Activated CD4-positive, alpha-beta T cell treated with anti-CD3 and anti-CD28 coated beads, Interleukin-2, amount 50 U/mL, for 16 hours (primary cell): Measurements from ENCODE around the gene FTCD.

Experiments used
- DNase-seq: peaks from one replicate; pipeline ENCODE4 v3.0.0-alpha.2; 2020

FTCD gene

DNA sequence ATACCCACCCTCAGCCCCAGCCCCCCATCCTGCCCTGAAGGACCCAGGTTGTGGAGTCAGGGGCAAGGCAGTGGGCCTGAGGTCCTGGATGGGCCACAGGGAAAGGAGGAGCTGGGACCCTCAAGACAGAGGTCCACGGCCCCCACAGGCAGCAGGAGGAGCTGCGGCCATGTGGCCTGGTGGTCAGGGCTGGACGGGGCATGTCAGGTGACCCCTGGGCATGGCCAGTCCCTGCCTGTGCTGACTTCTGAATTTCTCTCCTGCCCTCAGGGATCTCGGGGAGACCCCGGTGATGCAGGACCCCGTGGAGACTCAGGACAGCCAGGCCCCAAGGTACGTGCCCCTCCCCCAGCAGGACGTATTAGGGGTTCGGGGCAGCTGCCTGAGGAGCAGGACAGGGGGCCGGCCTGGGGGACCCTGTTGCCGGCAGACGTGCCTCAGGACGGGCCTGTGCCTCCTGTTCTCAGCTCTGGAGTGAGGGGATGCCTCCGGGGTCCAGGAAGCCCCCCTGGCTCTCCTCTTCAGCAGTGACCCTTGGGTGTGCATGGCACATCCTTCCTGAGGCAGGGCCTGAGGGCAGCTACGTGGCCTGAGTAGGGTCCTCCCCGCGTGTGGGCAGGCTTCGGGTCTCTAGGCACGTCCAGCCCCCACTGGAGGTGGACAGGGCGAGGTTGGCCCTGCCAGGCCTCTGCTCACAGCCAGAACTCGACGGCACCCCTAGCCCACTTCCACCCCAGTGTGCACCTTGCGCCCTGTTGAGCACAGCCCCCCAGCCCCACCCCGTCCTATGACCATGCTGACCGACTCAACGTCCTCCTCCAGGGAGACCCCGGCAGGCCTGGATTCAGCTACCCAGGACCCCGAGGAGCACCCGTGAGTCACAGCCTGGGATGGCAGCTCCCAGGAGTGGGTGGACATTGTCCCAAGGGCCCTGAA lies 33.8 kb downstream of the FTCD start:
- no peak for DNase-seq

DNA sequence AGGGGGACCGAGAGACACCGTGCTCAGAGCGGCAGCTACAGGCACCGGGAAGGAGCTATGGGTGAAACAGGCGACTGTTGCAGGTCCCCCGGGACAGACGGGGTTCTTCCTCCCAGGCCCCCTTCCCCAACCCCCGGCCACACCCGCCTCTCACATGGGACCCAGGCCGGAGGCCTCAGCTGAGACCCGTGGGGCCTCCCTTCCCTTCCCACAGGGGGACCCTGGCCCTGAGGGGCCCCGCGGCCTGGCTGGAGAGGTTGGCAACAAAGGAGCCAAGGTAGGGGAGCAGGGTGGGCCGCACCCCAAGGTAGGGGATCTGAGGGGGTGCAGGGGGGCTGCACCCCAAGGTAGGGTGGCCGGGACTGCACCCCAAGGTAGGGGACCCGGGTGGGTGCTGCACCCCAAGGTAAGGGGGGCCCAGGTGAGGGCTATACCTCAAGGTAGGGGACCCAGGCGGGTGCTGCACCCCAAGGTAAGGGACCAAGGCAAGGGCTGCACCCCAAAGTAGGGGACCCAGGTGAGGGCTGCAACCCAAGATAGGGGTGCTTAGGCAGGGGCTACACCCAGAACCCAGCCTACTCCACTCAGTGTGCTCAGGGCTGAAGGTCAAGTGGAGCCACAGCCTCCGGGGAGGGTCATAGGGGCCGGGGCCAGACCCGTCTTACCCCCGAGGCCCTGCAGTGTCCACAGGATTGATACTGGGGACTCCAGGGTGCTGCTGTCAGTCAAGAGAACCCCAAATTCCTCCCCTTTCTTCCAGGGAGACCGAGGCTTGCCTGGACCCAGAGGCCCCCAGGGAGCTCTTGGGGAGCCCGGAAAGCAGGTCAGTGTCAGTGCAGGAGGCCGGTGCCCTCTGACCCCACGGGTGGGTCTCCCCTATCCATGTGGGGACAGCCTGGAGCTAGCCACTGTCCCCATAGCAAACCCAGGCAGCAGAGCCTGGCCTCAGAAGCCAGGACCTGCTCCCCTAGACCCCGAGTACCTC lies 34.8 kb downstream of the FTCD start:
- no peak for DNase-seq

DNA sequence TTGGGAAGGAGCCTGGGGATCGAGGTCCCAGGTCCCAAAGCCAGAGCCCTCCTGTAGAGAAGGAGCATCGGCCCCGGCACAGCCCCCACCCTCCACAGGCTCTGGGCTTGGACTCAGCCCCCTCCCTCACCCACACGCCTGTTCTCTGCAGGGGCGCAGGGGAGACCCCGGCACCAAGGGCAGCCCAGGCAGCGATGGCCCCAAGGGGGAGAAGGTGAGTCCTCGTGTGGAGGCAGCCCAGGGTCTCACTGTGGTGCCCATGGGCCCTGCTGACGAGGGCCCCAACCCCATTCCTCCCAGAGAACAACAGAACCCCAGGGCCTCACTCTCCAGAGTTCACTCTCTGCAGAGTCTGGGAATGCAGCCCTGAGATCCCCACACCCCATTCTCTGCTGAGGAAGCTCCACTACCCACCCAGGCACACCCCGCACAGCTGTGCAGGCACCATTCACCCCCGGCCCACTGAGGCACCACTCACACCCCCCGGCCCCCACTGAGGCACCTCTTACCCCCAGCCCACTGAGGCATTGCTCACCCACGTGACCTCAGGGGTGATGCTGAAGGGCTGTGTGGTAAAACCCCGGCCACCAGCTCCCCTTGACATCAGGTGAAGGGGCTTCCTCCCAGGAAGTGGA lies 35.6 kb downstream of the FTCD start:
- DNase-seq, result no peak

DNA sequence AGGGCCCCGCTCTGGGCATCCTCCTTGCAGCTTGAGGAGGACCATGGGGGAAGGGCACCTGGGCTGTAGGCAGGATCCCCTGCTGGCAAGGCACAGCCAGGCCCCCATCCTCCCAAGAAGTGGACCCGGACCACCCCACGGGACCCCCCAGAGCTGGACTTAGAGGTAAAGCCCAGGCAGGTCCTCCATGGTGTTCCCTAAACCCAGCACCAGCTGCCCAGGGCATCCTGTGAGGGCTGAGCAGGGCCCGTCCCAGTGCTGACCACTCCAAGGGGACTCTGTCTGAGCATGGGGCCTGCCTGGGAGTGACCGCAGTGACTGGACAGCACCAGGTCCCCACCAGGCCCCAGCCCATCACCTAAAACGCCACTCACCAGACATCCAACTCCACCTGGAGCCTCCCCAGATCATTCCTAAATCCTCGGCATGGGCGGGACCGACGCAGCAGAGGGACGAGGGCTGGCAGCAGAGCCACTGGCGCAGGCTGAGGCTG lies 36.2 kb downstream of the FTCD start:
- no peak for DNase-seq

DNA sequence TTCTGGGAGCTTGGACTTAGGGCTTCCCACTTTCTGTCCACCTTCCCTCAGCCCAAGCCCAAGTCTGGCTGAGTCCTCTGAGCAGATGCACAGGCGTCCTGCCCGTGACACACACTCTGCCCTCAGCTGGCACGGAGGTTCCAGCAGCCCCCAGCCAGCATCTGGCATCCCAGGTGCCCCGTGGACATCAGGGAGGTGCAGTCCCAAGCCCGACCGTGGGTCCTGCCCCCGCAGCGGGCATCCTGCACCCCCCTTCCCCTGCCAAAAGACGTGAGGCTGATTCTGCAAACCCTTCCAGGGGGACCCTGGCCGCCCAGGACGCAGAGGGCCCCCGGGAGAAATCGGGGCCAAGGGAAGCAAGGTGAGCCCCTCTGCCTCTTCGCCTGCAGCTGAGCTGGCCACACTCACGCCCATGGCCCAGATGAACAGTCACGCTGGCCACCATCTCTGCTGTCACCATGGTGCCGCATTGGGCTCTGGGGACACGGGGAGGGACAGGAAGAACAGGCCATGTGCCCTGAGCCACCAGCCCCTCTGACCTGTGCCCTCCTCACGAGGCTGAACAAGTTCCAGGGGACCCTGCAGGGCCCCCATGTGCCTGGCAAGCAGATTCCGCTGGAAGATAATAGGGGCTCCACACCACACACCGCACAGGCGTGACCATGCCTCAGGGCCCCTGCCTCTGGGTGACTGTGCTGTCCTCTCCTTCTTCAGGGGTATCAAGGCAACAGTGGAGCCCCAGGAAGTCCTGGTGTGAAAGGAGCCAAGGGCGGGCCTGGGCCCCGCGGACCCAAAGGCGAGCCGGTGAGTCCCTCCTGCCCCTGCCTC lies 36.8 kb downstream of the FTCD start:
- DNase-seq, result no peak

DNA sequence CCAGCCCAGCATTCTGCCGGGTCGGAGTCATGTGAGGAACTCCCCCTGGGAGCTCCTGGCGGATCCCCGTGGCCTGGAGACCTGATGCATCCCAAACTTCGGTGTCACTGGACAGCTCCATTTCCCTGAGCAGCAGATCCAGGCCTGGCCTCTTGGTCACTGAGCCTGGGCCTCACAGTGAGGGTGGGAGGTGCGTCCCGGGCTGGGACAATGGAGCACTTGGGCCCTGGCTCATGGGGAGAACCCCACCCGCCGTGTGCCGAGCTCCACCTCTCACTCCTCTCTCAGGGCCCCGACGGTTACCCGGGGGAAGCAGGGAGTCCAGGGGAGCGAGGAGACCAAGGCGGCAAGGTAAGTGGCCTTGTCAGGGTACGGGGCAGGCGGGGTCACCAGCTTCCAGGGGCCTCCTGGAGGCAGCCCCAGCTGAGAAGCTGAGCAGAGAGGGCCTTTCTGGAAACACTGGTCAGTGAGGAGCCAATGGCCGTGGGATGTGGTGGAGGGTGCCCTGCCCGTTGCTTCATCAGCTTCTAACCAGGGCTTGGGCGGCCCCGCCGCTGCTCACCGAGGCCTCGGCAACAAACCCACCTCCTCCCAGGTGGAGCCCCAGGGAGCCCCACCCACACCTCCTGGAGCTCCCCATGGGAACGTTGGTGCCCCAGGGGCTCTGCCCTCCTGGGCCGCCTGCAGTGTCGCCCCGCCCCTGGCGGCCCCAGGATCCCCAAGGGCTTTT lies 37.6 kb downstream of the FTCD start:
- DNase-seq, result no peak

DNA sequence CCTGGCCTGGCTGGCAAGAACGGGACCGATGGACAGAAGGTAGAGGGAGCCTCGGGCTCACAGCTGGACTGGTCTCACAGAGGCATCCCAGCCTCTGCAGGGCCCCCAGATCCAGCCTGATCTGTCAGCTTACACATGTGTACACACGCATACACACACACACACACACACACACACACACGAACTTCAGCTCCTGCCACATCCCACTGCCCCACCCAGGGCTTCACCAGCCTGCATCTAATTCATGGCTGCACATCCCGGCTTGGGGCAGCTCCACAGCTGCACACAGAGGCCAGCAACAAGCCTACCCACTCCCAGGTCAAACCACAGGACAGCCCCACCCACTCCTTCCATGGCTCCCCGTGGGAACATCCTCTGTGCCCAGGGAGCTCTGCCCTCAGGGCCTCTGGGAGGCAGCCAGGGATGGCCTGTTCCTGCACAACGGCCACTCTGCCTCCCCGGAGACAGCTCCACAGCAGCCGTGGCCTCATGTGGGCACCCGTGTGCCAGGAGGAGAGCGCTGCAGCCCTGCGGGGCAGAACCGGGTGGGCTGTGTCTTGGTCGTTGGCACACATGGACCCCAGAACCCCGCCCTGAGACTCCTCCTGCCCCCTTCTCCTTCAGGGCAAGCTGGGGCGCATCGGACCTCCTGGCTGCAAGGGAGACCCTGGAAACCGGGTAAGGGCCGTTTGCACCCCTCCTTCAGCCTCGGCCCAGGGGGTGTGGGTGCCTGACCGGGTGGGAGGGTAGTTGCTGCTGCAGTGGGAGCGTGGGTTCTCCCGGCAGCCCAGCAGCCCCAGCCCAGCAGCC lies 38.4 kb downstream of the FTCD start:
- no peak for DNase-seq

DNA sequence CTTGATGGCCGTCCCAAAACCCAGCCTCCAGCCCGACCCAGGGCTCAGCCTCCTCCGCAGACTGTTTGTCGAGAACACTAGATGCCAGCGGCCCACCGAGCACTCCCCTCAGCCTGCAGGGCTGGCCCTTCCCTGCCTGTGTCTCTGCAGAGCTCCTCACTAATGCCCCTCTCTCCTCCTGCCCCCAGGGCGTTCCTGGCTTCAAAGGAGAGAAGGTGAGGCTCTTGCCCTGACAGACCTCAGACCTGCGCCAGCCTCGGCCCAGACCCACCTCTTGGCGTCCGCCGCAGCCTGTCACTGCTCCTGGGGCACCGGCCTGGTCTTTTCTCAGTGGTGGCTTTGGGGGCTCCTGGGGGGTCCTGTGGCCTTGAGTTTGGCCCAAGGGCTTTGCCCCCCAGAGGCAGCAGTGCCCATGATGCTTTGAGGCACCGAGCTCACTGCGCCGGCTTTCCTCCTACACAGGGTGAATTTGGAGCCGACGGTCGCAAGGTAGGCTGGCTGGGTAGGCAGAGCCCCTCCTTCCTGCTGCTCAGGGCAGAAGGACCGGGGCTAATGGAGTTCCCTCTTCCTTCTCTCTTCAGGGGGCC lies 39.1 kb downstream of the FTCD start:
- DNase-seq, result no peak

DNA sequence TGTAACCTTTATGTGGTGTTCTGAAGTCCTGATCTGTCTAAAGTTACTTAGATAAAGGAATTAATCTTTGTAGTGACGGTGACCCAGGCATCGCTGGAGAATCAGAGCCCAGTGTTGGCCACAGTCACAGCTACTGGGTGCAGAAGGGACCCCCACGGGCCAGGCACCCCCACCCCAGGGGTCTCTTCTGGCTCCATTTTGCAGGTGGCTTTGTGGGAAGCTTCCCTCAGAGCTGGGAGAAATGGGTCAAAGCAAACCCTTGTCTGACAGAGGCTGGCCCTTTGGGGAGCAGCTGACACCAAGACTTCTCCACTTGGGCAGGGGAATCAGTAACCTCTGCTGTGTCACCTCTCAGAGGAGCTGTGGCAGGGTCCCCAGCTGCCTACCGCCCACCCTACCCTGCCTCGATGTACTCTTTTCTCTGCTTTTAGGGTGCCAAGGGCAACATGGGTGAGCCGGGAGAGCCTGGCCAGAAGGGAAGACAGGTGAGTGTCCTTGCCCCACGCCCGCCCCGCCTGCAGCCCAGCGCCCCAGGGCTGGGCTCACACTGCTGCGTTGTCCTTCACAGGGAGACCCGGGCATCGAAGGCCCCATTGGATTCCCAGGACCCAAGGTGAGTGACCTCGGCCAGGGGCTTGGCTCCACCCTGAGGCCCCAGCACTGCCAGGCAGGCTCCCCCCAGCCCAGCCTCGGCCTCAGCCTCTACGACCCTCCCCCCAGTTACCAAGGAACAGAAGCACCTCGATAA lies 39.8 kb downstream of the FTCD start:
- no peak for DNase-seq

DNA sequence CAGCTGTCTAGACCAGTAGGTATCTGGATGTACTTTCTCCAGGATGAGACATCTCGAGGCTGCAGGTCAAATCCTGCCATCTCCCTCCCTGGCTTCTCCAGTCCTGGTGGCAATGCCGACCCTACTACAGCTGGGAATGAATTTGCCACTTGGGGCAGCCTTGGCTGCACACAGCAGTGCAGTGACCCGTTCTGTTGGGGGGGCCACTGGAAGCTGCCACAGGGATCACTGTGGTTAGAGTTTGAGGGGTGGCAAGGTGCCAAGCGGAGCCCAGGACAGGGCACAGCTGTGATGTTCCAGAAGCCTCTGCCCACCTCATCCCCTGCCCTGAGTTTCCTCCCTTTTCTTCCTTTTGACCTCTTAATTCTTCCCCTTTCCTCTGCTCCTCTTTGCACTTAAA lies 40.4 kb downstream of the FTCD start:
- DNase-seq, result no peak

DNA sequence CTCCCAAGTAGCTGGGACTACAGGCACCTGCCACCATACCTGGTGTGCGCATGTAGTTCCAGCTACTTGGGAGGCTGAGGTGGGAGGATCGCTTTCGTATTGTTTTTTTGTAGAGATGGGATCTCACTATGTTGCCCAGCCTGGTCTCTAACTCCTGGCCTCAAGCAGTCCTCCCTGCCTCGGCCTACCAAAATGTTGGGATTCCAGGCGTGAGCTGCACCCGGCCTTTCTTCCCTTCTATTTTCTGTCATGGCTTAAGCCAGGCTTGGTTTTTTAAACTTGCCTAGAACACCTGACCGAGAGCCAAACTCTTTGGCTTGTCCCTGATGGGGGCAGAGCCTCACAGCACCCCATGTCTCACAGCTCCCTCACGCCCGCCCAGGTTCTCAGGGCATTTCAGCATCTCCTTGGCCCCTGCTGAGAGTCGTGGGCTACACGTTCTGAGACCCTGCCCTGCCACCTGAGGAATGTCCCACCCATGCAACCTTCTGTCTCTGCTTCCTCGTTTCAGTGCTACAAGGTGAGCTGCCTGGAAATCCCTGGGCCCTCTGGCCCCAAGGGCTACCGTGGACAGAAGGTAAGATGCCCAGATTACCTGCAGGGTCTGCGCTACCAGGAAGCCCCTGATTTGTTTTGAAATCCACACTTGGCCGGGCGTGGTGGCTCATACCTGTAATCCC lies 41.7 kb downstream of the FTCD start:
- DNase-seq, result no peak

DNA sequence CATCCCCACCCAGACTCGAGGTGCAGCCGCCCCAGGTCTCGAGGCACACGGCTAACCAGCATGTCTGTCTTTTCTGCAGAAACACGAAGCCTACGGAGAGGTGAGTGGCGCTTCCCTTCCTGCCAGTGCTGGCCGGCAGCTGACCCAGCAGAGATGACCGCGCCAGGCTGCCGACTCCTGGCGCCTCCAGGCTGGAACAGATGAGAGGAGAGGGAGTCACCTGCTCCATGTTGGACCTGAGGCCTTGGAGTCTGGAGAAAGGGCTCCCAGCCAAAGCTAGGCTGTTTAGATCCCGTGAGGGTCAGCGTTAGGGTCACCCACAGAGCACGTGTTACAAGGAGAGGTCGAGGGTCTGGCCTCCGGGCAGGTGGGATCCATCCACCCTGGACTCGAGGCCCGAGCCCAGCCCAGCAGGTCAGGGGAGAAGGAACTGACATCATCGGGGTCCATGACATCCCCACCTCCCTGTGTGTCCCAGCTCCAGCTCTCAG lies 42.6 kb downstream of the FTCD start:
- no peak for DNase-seq

DNA sequence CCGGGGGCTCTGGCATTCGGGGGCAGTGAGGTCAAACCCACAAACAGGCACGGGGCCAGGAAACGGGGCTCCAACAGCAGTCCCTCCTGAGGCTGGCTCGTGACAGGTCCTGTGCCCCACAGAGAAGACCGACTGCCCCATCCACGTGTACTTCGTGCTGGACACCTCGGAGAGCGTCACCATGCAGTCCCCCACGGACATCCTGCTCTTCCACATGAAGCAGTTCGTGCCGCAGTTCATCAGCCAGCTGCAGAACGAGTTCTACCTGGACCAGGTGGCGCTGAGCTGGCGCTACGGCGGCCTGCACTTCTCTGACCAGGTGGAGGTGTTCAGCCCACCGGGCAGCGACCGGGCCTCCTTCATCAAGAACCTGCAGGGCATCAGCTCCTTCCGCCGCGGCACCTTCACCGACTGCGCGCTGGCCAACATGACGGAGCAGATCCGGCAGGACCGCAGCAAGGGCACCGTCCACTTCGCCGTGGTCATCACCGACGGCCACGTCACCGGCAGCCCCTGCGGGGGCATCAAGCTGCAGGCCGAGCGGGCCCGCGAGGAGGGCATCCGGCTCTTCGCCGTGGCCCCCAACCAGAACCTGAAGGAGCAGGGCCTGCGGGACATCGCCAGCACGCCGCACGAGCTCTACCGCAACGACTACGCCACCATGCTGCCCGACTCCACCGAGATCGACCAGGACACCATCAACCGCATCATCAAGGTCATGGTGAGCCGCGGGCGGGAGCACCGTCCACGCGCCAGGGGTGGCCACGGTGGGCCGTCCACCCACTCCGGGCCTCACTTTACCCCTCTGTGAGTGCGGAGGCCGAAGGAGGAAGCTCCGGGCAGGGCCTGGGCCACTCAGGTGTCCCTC lies 43.3 kb downstream of the FTCD start:
- no peak for DNase-seq

DNA sequence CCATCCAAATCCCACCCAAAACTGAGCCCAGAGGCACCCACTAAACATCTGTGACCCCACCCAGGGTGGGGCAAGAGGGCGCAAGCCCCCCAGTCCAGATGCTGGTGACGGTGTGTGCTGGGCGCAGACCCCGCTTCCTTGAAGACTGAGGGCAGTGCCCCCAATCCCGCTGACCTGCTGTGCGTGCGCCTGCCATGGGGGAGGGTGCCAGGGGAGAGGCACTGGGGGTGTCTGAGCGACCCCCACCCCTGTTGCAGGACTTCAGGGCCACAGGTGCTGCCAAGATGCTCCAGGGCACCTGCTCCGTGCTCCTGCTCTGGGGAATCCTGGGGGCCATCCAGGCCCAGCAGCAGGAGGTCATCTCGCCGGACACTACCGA lies 44.2 kb downstream of the FTCD start:
- no peak for DNase-seq

DNA sequence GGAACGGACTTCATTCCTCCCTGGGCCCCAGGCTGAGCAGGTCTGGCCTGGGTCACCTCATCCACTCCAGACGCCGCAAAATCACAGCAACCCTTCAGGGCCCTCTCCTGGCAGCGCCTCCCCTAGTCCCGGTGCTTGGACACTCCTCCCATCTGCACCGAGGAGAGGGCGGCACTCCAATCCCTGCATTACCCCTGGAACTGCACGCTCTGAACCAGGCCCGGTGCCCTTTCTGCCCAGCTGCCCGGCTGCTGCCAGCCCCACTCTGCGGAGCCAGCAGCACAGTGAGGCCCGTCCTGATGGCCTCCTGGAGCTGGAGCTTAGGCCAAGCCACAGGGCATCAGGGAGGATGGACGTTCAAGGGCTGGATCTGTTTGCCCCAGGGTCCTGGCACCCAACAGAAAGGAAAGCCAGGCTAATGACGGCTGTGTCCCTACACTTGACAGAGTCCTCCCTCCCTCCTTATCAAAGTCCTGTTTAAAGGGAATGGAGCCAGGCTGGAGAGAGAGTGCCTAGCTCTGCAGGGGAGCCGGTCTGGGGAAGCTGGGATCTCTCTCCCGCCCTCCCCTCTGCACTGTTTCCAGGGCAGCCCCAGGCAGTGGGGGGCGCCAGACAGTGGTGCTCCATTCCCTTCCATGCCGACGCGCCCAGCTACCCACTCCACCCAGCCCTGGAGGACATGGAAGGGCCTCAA lies 44.7 kb downstream of the FTCD start:
- no peak for DNase-seq

DNA sequence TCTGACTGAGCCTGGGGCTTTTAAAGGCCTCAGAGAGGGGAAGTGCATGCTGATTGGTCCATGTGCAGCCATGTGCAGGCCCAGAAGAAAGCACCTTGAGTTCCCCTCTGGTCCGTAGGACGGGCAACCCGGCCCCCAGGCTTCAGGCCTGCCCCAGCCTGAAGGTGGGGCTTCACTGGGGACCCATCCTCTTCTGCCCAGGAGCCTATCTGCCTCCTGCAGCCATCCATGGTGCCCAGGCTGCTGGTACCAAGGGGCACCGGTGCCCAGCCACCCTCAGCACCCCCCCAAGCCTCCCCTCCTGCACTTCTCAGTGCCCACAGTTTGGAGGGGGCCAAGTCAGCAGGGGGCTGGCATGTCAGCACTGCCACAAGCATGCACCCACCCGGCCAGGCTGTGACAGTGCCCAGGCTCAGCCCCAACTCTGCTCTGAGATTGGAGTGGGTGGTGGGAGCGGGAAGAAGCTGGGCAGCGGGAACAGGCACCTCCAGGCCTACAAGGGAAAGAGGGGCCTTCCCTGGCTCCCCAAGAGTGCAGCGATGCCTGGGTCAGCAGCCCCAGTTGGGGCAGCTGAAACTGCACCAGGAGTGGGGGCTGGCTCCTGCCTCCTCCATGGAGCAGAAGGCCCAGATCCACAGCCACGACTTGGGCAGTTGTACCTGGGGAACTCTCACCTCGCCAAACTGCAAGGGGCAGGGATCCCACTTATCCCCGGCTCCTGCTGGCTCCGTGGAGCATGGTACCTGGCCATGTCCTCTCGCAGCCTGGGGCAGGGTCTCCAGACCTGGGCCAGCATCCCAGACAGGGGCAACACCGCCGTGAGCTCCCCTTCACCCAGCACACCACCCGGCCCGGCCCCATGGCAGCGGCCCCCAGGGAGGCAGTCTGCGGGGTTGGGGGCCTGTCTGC lies 45.8 kb downstream of the FTCD start:
- no peak for DNase-seq
